HepG2 (cell line): Measurements from ENCODE around the gene SYNE3. TPM values are rescaled to one million over a fixed set of nuclear protein-coding genes. Genes with fewer than 3 reads are reported as not detected.
A peak's percentile ranks its signal among the peaks of the same experiment; 100 is the strongest.

Source experiments
- AGO2 ChIP-seq: fragments of 200-400 bp; formaldehyde crosslinking; optimal IDR thresholded peaks from 2 replicates; pipeline ENCODE3; 2017; ENCODE audit warnings: mild to moderate bottlenecking, low read depth, low read length, moderate library complexity
- CEBPB ChIP-seq: IDR thresholded peaks from 2 replicates; pipeline ENCODE4 v1.6.1; 2011; ENCODE audit warnings: low read depth, low read length, improper control_type of control experiment, borderline replicate concordance
- CREB1 ChIP-seq, 2 experiments: fragments of 450-650 bp in 1 of 2; IDR thresholded peaks; 2 replicates each; pipeline ENCODE4 v1.6.1; 2016 to 2017; ENCODE audit warnings: control low read depth in 1 of 2, mild to moderate bottlenecking in 1 of 2, missing compliant biosample characterization in 1 of 2, missing genetic modification characterization in 1 of 2
- ELF3 ChIP-seq: IDR thresholded peaks from 2 replicates; pipeline ENCODE4 v1.6.1; 2016; ENCODE audit warnings: missing genetic modification reagents, missing compliant biosample characterization
- KAT7 ChIP-seq: IDR thresholded peaks from 2 replicates; pipeline ENCODE4 v1.6.1; 2018; ENCODE audit warnings: borderline replicate concordance, missing compliant biosample characterization
- PAWR ChIP-seq: sonication (generic); formaldehyde crosslinking; IDR thresholded peaks from 2 replicates; pipeline ENCODE4 v1.4.0; 2020; ENCODE audit warnings: missing genetic modification reagents, mild to moderate bottlenecking, borderline replicate concordance
- POLR2G ChIP-seq: fragments of 200-400 bp; formaldehyde crosslinking; IDR thresholded peaks from 2 replicates; pipeline ENCODE4 v1.6.1; 2018; ENCODE audit warnings: mild to moderate bottlenecking, low read depth, low read length, moderate library complexity
- SP4 ChIP-seq: sonication (generic); formaldehyde crosslinking; IDR thresholded peaks from 2 replicates; pipeline ENCODE4 v1.8.1; 2023; ENCODE audit warnings: mild to moderate bottlenecking, missing genetic modification reagents
- WIZ ChIP-seq: sonication (generic); formaldehyde crosslinking; IDR thresholded peaks from 2 replicates; pipeline ENCODE4 v1.5.1; 2020; ENCODE audit warnings: mild to moderate bottlenecking, missing genetic modification reagents
- ZNF225 ChIP-seq: sonication (generic); formaldehyde crosslinking; IDR thresholded peaks from 2 replicates; pipeline ENCODE4 v1.4.0; 2020; ENCODE audit warnings: mild to moderate bottlenecking, missing genetic modification reagents
- ZNF251 ChIP-seq: sonication (generic); formaldehyde crosslinking; IDR thresholded peaks from 2 replicates; pipeline ENCODE4 v1.9.0; 2021; ENCODE audit warnings: mild to moderate bottlenecking, missing genetic modification reagents
- ZNF329 ChIP-seq: sonication (generic); formaldehyde crosslinking; IDR thresholded peaks from 2 replicates; pipeline ENCODE4 v1.9.0; 2021; ENCODE audit warnings: low read depth, mild to moderate bottlenecking, missing genetic modification reagents
- ZNF382 ChIP-seq: sonication (generic); formaldehyde crosslinking; IDR thresholded peaks from 2 replicates; pipeline ENCODE4 v1.5.0; 2020; ENCODE audit warnings: missing genetic modification reagents, mild to moderate bottlenecking, borderline replicate concordance
- ZNF501 ChIP-seq: sonication (generic); formaldehyde crosslinking; IDR thresholded peaks from 2 replicates; pipeline ENCODE4 v1.5.1; 2020; ENCODE audit warnings: mild to moderate bottlenecking, moderate library complexity, missing genetic modification reagents
- ZNF768 ChIP-seq: sonication (generic); formaldehyde crosslinking; IDR thresholded peaks from 2 replicates; pipeline ENCODE4 v1.4.0; 2020; ENCODE audit warnings: missing genetic modification reagents
- polyA plus RNA-seq, 8 experiments: library from polyadenylated mRNA; depleted of rRNA in 3 of 8; stranded (reverse) in 7 of 8; unstranded in 1 of 8; fragments of >200 nt; fragmentation: Illumina TruSeq in 4 of 8; extraction: Trizol in 4 of 8; gene quantifications; 2 replicates each; pipeline versions ENCODE4 v1.2.1 to v1.2.3, GENCODE V29; 2011 to 2016; ENCODE audit warnings: low read depth in 4 of 8, missing spikeins in 1 of 8, mixed read lengths in 1 of 8; ENCODE audit not compliant: insufficient read depth in 1 of 8
- total RNA-seq, 5 experiments: library from RNA; depleted of rRNA; stranded (reverse); fragments of >200 nt; fragmentation: Illumina TruSeq; extraction: Trizol; gene quantifications; 2 replicates each; pipeline ENCODE4 v1.2.3, GENCODE V29; 2016; ENCODE audit warnings: low read depth in 1 of 5
- TF ChIP-seq, protein P1 (sequence below): IDR thresholded peaks from 2 replicates; pipeline ENCODE4 v1.6.1; 2012; ENCODE audit warnings: low read depth, low read length, improper control_type of control experiment
- TF ChIP-seq, protein P2 (sequence below): sonication (generic); formaldehyde crosslinking; IDR thresholded peaks from 2 replicates; pipeline ENCODE4 v1.4.0; 2020; ENCODE audit warnings: mild to moderate bottlenecking, missing genetic modification reagents
- TF ChIP-seq, protein P3 (sequence below): sonication (generic); formaldehyde crosslinking; IDR thresholded peaks from 2 replicates; pipeline ENCODE4 v1.5.1; 2020; ENCODE audit warnings: mild to moderate bottlenecking, missing genetic modification reagents, moderate library complexity
- TF ChIP-seq, protein P4 (sequence below): sonication (generic); formaldehyde crosslinking; IDR thresholded peaks from 2 replicates; pipeline ENCODE4 v1.5.1; 2020; ENCODE audit warnings: missing genetic modification reagents, mild to moderate bottlenecking, borderline replicate concordance
- TF ChIP-seq, protein P5 (sequence below): sonication (generic); formaldehyde crosslinking; IDR thresholded peaks from 2 replicates; pipeline ENCODE4 v1.8.1; 2023; ENCODE audit warnings: mild to moderate bottlenecking, missing genetic modification reagents, borderline replicate concordance

Gene SYNE3
- total and polyA plus RNA-seq, 2 of the 13 experiments (the other 11 are each of a cell fraction or from before 2014, with no cell fraction given): 7.8 to 8.0 TPM

DNA sequence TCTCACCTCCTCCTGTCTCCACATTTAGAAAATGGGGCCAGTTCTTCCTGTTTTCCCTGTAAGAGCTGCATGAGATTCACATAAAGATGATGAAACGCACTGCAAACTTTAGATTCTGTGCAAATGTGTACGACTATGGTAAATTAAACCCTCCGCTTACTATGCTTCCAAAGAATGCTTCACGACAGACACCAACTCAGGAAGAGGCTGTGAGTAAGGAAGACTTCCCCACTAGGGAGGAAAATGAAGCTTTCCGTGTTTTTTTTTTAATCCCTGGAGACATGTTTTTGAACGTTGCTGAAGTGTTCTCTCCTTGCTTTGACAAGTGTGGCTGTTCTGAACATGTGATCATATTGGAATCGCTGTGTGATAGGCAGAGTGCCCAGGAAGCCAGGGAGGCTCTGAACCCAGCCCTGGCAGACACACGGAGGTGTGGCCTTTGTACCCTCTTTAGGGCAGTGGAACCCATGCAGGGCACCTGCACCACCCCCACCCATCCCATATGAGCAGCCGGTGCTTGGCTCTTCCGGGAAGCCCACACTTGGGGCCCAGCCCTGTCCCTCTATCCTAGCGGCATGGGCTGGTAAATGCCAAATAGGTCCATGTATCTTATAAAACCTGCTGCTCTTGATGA, 7.5 kb upstream of the SYNE3 start (continued):
- TF ChIP-seq, protein P1, sequence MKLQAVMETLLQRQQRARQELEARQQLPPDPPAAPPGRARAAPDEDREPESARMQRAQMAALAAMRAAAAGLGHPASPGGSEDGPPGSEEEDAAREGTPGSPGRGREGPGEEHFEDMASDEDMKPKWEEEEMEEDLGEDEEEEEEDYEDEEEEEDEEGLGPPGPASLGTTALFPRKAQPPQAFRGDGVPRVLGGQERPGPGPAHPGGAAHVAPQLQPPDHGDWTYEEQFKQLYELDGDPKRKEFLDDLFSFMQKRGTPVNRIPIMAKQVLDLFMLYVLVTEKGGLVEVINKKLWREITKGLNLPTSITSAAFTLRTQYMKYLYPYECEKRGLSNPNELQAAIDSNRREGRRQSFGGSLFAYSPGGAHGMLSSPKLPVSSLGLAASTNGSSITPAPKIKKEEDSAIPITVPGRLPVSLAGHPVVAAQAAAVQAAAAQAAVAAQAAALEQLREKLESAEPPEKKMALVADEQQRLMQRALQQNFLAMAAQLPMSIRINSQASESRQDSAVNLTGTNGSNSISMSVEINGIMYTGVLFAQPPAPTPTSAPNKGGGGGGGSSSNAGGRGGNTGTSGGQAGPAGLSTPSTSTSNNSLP: 0 out of 2 replicates have a peak, but pooled peaks have one; percentile 4
- peak; percentile 8; the same call in 1 of the 2 replicates for TF ChIP-seq SP4 (CRISPR knock-in tag)
- no peak for TF ChIP-seq CEBPB
- no peak for TF ChIP-seq ZNF382 (CRISPR knock-in tag)
- TF ChIP-seq, protein P2, sequence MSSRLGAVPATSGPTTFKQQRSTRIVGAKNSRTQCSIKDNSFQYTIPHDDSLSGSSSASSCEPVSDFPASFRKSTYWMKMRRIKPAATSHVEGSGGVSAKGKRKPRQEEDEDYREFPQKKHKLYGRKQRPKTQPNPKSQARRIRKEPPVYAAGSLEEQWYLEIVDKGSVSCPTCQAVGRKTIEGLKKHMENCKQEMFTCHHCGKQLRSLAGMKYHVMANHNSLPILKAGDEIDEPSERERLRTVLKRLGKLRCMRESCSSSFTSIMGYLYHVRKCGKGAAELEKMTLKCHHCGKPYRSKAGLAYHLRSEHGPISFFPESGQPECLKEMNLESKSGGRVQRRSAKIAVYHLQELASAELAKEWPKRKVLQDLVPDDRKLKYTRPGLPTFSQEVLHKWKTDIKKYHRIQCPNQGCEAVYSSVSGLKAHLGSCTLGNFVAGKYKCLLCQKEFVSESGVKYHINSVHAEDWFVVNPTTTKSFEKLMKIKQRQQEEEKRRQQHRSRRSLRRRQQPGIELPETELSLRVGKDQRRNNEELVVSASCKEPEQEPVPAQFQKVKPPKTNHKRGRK (CRISPR knock-in tag): no peak
- TF ChIP-seq, protein P3, sequence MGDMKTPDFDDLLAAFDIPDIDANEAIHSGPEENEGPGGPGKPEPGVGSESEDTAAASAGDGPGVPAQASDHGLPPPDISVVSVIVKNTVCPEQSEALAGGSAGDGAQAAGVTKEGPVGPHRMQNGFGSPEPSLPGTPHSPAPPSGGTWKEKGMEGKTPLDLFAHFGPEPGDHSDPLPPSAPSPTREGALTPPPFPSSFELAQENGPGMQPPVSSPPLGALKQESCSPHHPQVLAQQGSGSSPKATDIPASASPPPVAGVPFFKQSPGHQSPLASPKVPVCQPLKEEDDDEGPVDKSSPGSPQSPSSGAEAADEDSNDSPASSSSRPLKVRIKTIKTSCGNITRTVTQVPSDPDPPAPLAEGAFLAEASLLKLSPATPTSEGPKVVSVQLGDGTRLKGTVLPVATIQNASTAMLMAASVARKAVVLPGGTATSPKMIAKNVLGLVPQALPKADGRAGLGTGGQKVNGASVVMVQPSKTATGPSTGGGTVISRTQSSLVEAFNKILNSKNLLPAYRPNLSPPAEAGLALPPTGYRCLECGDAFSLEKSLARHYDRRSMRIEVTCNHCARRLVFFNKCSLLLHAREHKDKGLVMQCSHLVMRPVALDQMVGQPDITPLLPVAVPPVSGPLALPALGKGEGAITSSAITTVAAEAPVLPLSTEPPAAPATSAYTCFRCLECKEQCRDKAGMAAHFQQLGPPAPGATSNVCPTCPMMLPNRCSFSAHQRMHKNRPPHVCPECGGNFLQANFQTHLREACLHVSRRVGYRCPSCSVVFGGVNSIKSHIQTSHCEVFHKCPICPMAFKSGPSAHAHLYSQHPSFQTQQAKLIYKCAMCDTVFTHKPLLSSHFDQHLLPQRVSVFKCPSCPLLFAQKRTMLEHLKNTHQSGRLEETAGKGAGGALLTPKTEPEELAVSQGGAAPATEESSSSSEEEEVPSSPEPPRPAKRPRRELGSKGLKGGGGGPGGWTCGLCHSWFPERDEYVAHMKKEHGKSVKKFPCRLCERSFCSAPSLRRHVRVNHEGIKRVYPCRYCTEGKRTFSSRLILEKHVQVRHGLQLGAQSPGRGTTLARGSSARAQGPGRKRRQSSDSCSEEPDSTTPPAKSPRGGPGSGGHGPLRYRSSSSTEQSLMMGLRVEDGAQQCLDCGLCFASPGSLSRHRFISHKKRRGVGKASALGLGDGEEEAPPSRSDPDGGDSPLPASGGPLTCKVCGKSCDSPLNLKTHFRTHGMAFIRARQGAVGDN (CRISPR knock-in tag): peak; percentile 83
- TF ChIP-seq KAT7 (CRISPR knock-in tag): no peak
- TF ChIP-seq ZNF251 (CRISPR knock-in tag): no peak
- peak; percentile 48; the same call in 1 of the 2 replicates for TF ChIP-seq ELF3 (CRISPR knock-in tag)
- TF ChIP-seq, protein P4, sequence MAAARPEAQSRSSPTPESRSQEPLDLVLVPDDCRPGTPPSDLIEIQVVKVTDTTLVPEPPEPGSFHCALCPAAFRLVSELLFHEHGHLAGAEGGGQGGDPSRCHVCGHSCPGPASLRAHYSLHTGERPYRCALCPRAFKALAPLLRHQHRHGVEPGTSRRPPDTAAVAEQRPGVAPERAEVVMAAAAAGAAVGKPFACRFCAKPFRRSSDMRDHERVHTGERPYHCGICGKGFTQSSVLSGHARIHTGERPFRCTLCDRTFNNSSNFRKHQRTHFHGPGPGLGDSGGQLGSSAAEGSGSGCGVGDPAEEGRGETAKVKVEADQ (CRISPR knock-in tag): no peak
- no peak for TF ChIP-seq ZNF225 (CRISPR knock-in tag)
- peak; percentile 55; the same call in 1 of the 2 replicates for TF ChIP-seq ZNF768 (CRISPR knock-in tag)
- TF ChIP-seq AGO2: no peak
- TF ChIP-seq, protein P5, sequence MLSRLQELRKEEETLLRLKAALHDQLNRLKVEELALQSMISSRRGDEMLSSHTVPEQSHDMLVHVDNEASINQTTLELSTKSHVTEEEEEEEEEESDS (CRISPR knock-in tag): no peak
- TF ChIP-seq CREB1 (IDR thresholded peaks at IDR 0.05): no peak
- no peak for TF ChIP-seq CREB1 (CRISPR knock-in tag; IDR thresholded peaks at IDR 0.05)
- TF ChIP-seq ZNF501 (CRISPR knock-in tag): no peak
- TF ChIP-seq PAWR (CRISPR knock-in tag): no peak
- no peak for TF ChIP-seq ZNF329 (CRISPR knock-in tag)
- TF ChIP-seq WIZ (CRISPR knock-in tag): no peak
- TF ChIP-seq POLR2G: peak; percentile 54
